ENCODE data around the gene C1RL.
"Not testable (repeated sequence)": the region's sequence is repeated elsewhere in the genome, so short reads cannot be mapped to it uniquely, and the experiment has no call there.

The C1RL gene

GRCh38 chr12:7060353-7060954 lies 48.6 kb downstream of the C1RL start, which contains the start of gene C1S:
Gene C1S (plus strand): TSS chr12:7060718. CDS start chr12:7061913, 1,195 bp downstream.
- Histone ChIP-seq H3K9me3 (ENCODE audit: control insufficient read depth, insufficient read depth, low read length) (no peaks in the 10 kb centered on the region), H3K4me1 (ENCODE audit: control insufficient read depth, insufficient read depth, low read length) (peaks cover 9% of the 10 kb centered on the region), H3K27me3 (ENCODE audit: control insufficient read depth, insufficient read depth, low read length) (no peaks in the 10 kb centered on the region), H3K27ac (ENCODE audit: low read depth, low read length) (no peak within 1 kb of the TSS), H3K9ac (ENCODE audit: low read depth, low read length) (no peak within 1 kb of the TSS; the same call in 1 of the 2 replicates), H3K4me3 (ENCODE audit: low read depth, low read length) (no peak within 1 kb of the TSS), H3K36me3 (ENCODE audit: control insufficient read depth, insufficient read depth, low read length) (no peaks in the 10 kb centered on the region)

GRCh38 chr12:7059780-7060179 lies 49.2 kb downstream of the C1RL start:
- Histone ChIP-seq H3K27me3 (ENCODE audit: control insufficient read depth, insufficient read depth, low read length) (no peaks in the 10 kb centered on the region), H3K27ac (ENCODE audit: low read depth, low read length) (no peak overlapping the region), H3K36me3 (ENCODE audit: control insufficient read depth, insufficient read depth, low read length) (no peaks in the 10 kb centered on the region), H3K4me1 (ENCODE audit: control insufficient read depth, insufficient read depth, low read length) (peaks cover 9% of the 10 kb centered on the region), H3K9me3 (ENCODE audit: control insufficient read depth, insufficient read depth, low read length) (no peaks in the 10 kb centered on the region), H3K9ac (ENCODE audit: low read depth, low read length) (no peak overlapping the region), H3K4me3 (ENCODE audit: low read depth, low read length) (no peak overlapping the region)

- Histone ChIP-seq H3K9ac (ENCODE audit: low read depth, low read length) (no peak overlapping the region), H3K27ac (ENCODE audit: low read depth, low read length) (no peak overlapping the region), H3K4me1 (ENCODE audit: control insufficient read depth, insufficient read depth, low read length) (peaks cover 9% of the 10 kb centered on the region), H3K27me3 (ENCODE audit: control insufficient read depth, insufficient read depth, low read length) (no peaks in the 10 kb centered on the region), H3K36me3 (ENCODE audit: control insufficient read depth, insufficient read depth, low read length) (no peaks in the 10 kb centered on the region), H3K9me3 (ENCODE audit: control insufficient read depth, insufficient read depth, low read length) (no peaks in the 10 kb centered on the region), H3K4me3 (ENCODE audit: low read depth, low read length) (no peak overlapping the region)
Measured at GRCh38 chr12:7058850-7059395, 50.1 kb downstream of the C1RL start.

- Histone ChIP-seq H3K36me3 (ENCODE audit: control insufficient read depth, insufficient read depth, low read length) (no peaks in the 10 kb centered on the region), H3K27me3 (ENCODE audit: control insufficient read depth, insufficient read depth, low read length) (no peaks in the 10 kb centered on the region), H3K4me3 (ENCODE audit: low read depth, low read length) (no peak overlapping the region), H3K4me1 (ENCODE audit: control insufficient read depth, insufficient read depth, low read length) (peaks cover 9% of the 10 kb centered on the region), H3K27ac (ENCODE audit: low read depth, low read length) (no peak overlapping the region), H3K9me3 (ENCODE audit: control insufficient read depth, insufficient read depth, low read length) (no peaks in the 10 kb centered on the region), H3K9ac (ENCODE audit: low read depth, low read length) (no peak overlapping the region)
Measured at GRCh38 chr12:7058163-7058845, 50.7 kb downstream of the C1RL start.

- H3K27me3 ChIP-seq (ENCODE audit: control insufficient read depth, insufficient read depth, low read length); H3K4me3 ChIP-seq (ENCODE audit: low read depth, low read length); H3K27ac ChIP-seq (ENCODE audit: low read depth, low read length); H3K36me3 ChIP-seq (ENCODE audit: control insufficient read depth, insufficient read depth, low read length); H3K9me3 ChIP-seq (ENCODE audit: control insufficient read depth, insufficient read depth, low read length); H3K9ac ChIP-seq (ENCODE audit: low read depth, low read length); H3K4me1 ChIP-seq (ENCODE audit: control insufficient read depth, insufficient read depth, low read length): not testable (repeated sequence)
Measured at GRCh38 chr12:7055736-7056135, 53.3 kb downstream of the C1RL start.

GRCh38 chr12:7054925-7055324 lies 54.1 kb downstream of the C1RL start:
- Histone ChIP-seq H3K9ac (ENCODE audit: low read depth, low read length) (no peak overlapping the region), H3K36me3 (ENCODE audit: control insufficient read depth, insufficient read depth, low read length) (no peaks in the 10 kb centered on the region), H3K27me3 (ENCODE audit: control insufficient read depth, insufficient read depth, low read length) (no peaks in the 10 kb centered on the region), H3K9me3 (ENCODE audit: control insufficient read depth, insufficient read depth, low read length) (no peaks in the 10 kb centered on the region), H3K4me3 (ENCODE audit: low read depth, low read length) (no peak overlapping the region), H3K4me1 (ENCODE audit: control insufficient read depth, insufficient read depth, low read length) (no peaks in the 10 kb centered on the region), H3K27ac (ENCODE audit: low read depth, low read length) (no peak overlapping the region)

GRCh38 chr12:7049973-7050372 lies 59.0 kb downstream of the C1RL start:
- not testable (repeated sequence) for H3K36me3 ChIP-seq (ENCODE audit: control insufficient read depth, insufficient read depth, low read length); H3K27me3 ChIP-seq (ENCODE audit: control insufficient read depth, insufficient read depth, low read length); H3K4me1 ChIP-seq (ENCODE audit: control insufficient read depth, insufficient read depth, low read length); H3K4me3 ChIP-seq (ENCODE audit: low read depth, low read length); H3K9ac ChIP-seq (ENCODE audit: low read depth, low read length); H3K9me3 ChIP-seq (ENCODE audit: control insufficient read depth, insufficient read depth, low read length); H3K27ac ChIP-seq (ENCODE audit: low read depth, low read length)

- not testable (repeated sequence) for H3K27ac ChIP-seq (ENCODE audit: low read depth, low read length); H3K9me3 ChIP-seq (ENCODE audit: control insufficient read depth, insufficient read depth, low read length); H3K27me3 ChIP-seq (ENCODE audit: control insufficient read depth, insufficient read depth, low read length); H3K4me3 ChIP-seq (ENCODE audit: low read depth, low read length); H3K9ac ChIP-seq (ENCODE audit: low read depth, low read length); H3K36me3 ChIP-seq (ENCODE audit: control insufficient read depth, insufficient read depth, low read length); H3K4me1 ChIP-seq (ENCODE audit: control insufficient read depth, insufficient read depth, low read length)
Measured at GRCh38 chr12:7049445-7049951, 59.5 kb downstream of the C1RL start.

- Histone ChIP-seq H3K4me3 (ENCODE audit: low read depth, low read length) (no peak overlapping the region), H3K27ac (ENCODE audit: low read depth, low read length) (no peak overlapping the region), H3K27me3 (ENCODE audit: control insufficient read depth, insufficient read depth, low read length) (no peaks in the 10 kb centered on the region), H3K4me1 (ENCODE audit: control insufficient read depth, insufficient read depth, low read length) (no peaks in the 10 kb centered on the region), H3K9ac (ENCODE audit: low read depth, low read length) (no peak overlapping the region), H3K36me3 (ENCODE audit: control insufficient read depth, insufficient read depth, low read length) (no peaks in the 10 kb centered on the region), H3K9me3 (ENCODE audit: control insufficient read depth, insufficient read depth, low read length) (no peaks in the 10 kb centered on the region)
Measured at GRCh38 chr12:7047306-7047705, 61.7 kb downstream of the C1RL start.

GRCh38 chr12:7046383-7047105 lies 62.5 kb downstream of the C1RL start:
- H3K36me3 ChIP-seq (ENCODE audit: control insufficient read depth, insufficient read depth, low read length) = no peaks in the 10 kb centered on the region

GRCh38 chr12:7045913-7046312 lies 63.1 kb downstream of the C1RL start:
- Histone ChIP-seq H3K9ac (ENCODE audit: low read depth, low read length) (no peak overlapping the region), H3K27me3 (ENCODE audit: control insufficient read depth, insufficient read depth, low read length) (no peaks in the 10 kb centered on the region), H3K4me3 (ENCODE audit: low read depth, low read length) (no peak overlapping the region), H3K4me1 (ENCODE audit: control insufficient read depth, insufficient read depth, low read length) (no peaks in the 10 kb centered on the region), H3K27ac (ENCODE audit: low read depth, low read length) (no peak overlapping the region), H3K36me3 (ENCODE audit: control insufficient read depth, insufficient read depth, low read length) (no peaks in the 10 kb centered on the region), H3K9me3 (ENCODE audit: control insufficient read depth, insufficient read depth, low read length) (no peaks in the 10 kb centered on the region)

More at GRCh38 chr12:7046383-7047105, 62.5 kb downstream of the C1RL start:
- Histone ChIP-seq H3K9me3 (ENCODE audit: control insufficient read depth, insufficient read depth, low read length) (no peaks in the 10 kb centered on the region), H3K4me3 (ENCODE audit: low read depth, low read length) (no peak overlapping the region), H3K4me1 (ENCODE audit: control insufficient read depth, insufficient read depth, low read length) (no peaks in the 10 kb centered on the region), H3K9ac (ENCODE audit: low read depth, low read length) (no peak overlapping the region), H3K27ac (ENCODE audit: low read depth, low read length) (no peak overlapping the region), H3K27me3 (ENCODE audit: control insufficient read depth, insufficient read depth, low read length) (no peaks in the 10 kb centered on the region)

Measured in HUES48 (cell line).